ENCODE data around the gene KHDC1. TPM values are rescaled to one million over a fixed set of nuclear protein-coding genes. Genes with fewer than 3 reads are reported as not detected.

KHDC1 gene
- total RNA-seq, 1 experiment from 2014 or later, result not detected

Small RNAs within 50 kb of the gene (small RNA-seq; reads per million reads assigned to genes)
- gene RPSAP41, result not detected

Other genes starting within 250 kb of the KHDC1 start
- gene KHDC1L, start 37.7 kb downstream of the KHDC1 start, total RNA-seq (2014; rRNA removed; shearing (Covaris generic)), result not detected in 2 replicates
- not detected in 2 replicates for gene DPPA5, start 91.1 kb upstream of the KHDC1 start, total RNA-seq (2014; rRNA removed; shearing (Covaris generic))
- not detected in 2 replicates for gene KHDC3L, start 99.5 kb upstream of the KHDC1 start, total RNA-seq (2014; rRNA removed; shearing (Covaris generic))
- gene OOEP, start 106.7 kb upstream of the KHDC1 start, total RNA-seq (2014; rRNA removed; shearing (Covaris generic)), result not detected in 2 replicates
- gene DDX43, start 131.6 kb upstream of the KHDC1 start, total RNA-seq (2014; rRNA removed; shearing (Covaris generic)), result not detected in 2 replicates
- 20.0 and 21.4 TPM in 2 replicates for gene CGAS, start 189.1 kb upstream of the KHDC1 start, total RNA-seq (2014; rRNA removed; shearing (Covaris generic))
- gene MTO1, start 198.5 kb upstream of the KHDC1 start, total RNA-seq (2014; rRNA removed; shearing (Covaris generic)), result 17.0 and 18.7 TPM in 2 replicates

Measured in HT-29 (cell line).